ENCODE results near the gene LMF1.

- TF ChIP-seq CTCF (IDR thresholded peaks at IDR 0.05), result no peak
- no peak for TF ChIP-seq POLR2A (IDR thresholded peaks at IDR 0.05)
Observed at GRCh38 chr16:922051-922450, 48.7 kb downstream of the LMF1 start.
